Esophagus muscularis mucosa (tissue), 4 donors: ENCODE measurements around the gene ZSWIM6.

Source experiments
- CTCF ChIP-seq, 3 experiments: fragments of 200-600 bp in 2 of 3; fragments of 450-650 bp in 1 of 3; sonication (generic) in 2 of 3; IDR thresholded peaks; one replicate each; pipeline ENCODE4 v1.5.1; 2017 to 2019; ENCODE audit warnings: antibody characterized with exemption in 3 of 3, mild to moderate bottlenecking in 2 of 3, moderate library complexity in 1 of 3
- EP300 ChIP-seq: sonication (generic); formaldehyde crosslinking; IDR thresholded peaks from one replicate; pipeline ENCODE4 v1.6.1; 2017; ENCODE audit warnings: antibody characterized with exemption
- POLR2A ChIP-seq: fragments of 450-650 bp; IDR thresholded peaks from one replicate; pipeline ENCODE4 v1.6.1; 2017; ENCODE audit warnings: antibody characterized with exemption, moderate library complexity, mild to moderate bottlenecking, low read depth
- POLR2AphosphoS5 ChIP-seq, 2 donors: sonication (generic); formaldehyde crosslinking; IDR thresholded peaks; one replicate each; pipeline ENCODE4 v1.6.1; 2017; ENCODE audit warnings: antibody characterized with exemption in 2 of 2

- TF ChIP-seq POLR2A (no peak), CTCF (IDR thresholded peaks at IDR 0.05) (no peak), POLR2AphosphoS5 (IDR thresholded peaks at IDR 0.05) (no peak), EP300 (no peak)
These were observed 3.0 kb downstream of the ZSWIM6 start for GRCh38 chr5:61334868-61335615.
